ENCODE measurements around the gene NDUFS8. TPM values are rescaled to one million over a fixed set of nuclear protein-coding genes. Genes with fewer than 3 reads are reported as not detected.

The NDUFS8 gene
- total RNA-seq, 1 experiment from 2014 or later = 214 TPM

- no peak for DNase-seq
- Histone ChIP-seq H2BK15ac (ENCODE audit: low read depth, low read length) (no peak overlapping the region), H2BK20ac (ENCODE audit: low read depth, low read length, poor library complexity, severe bottlenecking) (no peak overlapping the region), H3K14ac (ENCODE audit: insufficient read depth, low read length) (no peak overlapping the region), H3K79me1 (ENCODE audit: insufficient read depth, low read depth, low read length, poor library complexity, severe bottlenecking) (no peaks in the 10 kb centered on the region), H2BK12ac (ENCODE audit: insufficient read length, low read depth, low read length) (no peak overlapping the region), H3K9ac (ENCODE audit: extremely low read depth, insufficient read length, low read length) (no peak overlapping the region), H3K79me2 (ENCODE audit: insufficient read depth, low read length) (no peaks in the 10 kb centered on the region), H2BK5ac (ENCODE audit: insufficient read length, low read length) (no peak overlapping the region), H3K27ac (ENCODE audit: insufficient read length, low read depth, low read length) (no peak overlapping the region), H3K56ac (ENCODE audit: insufficient read length, low read depth, low read length) (no peak overlapping the region), H3K4me1 (ENCODE audit: insufficient read depth, low read length) (no peaks in the 10 kb centered on the region; the same call in 1 of the 2 replicates), H3T11ph (ENCODE audit: low read length) (no peak overlapping the region), H3K4me2 (ENCODE audit: insufficient read depth, insufficient read length, low read length) (no peak overlapping the region), H3K27me3 (ENCODE audit: insufficient read depth, low read length) (no peaks in the 10 kb centered on the region), H4K20me1 (ENCODE audit: control insufficient read depth, insufficient read depth, insufficient read length) (no peaks in the 10 kb centered on the region), H3K23me2 (ENCODE audit: insufficient read length, low read depth, low read length, poor library complexity, severe bottlenecking) (peaks cover 4% of the 10 kb centered on the region), H3K4ac (ENCODE audit: low read depth, low read length) (no peak overlapping the region), H3K9me3 (ENCODE audit: control insufficient read depth, low read depth, low read length) (no peaks in the 10 kb centered on the region), H2BK120ac (ENCODE audit: low read depth, low read length, poor library complexity, severe bottlenecking) (no peak overlapping the region), H4K91ac (ENCODE audit: insufficient read length, low read depth, low read length) (no peak overlapping the region), H3K18ac (ENCODE audit: insufficient read length, low read depth, low read length) (no peak overlapping the region), H2AFZ (ENCODE audit: low read length) (no peak overlapping the region), H4K5ac (ENCODE audit: insufficient read length, low read depth, low read length) (no peak overlapping the region), H2AK5ac (ENCODE audit: insufficient read length, low read length) (no peak overlapping the region), H3K23ac (ENCODE audit: insufficient read length, low read depth, low read length) (no peak overlapping the region), H4K8ac (replicated peaks; ENCODE audit: insufficient read length, low read depth, low read length) (no peak overlapping the region)
- H3K4me1 Mint-ChIP-seq = peaks cover 26 to 46% of the 10 kb centered on the region in 2 experiments
- H3K9me3 Mint-ChIP-seq = peaks cover 0 to 5% of the 10 kb centered on the region in 2 experiments; a peak in 1 of 5 replicates
- no peak overlapping the region; a peak in 1 of 7 replicates for H3K27ac Mint-ChIP-seq
- H3K36me3 Mint-ChIP-seq (ENCODE audit: insufficient read depth in 1 of 3, low read depth in 3 of 3) = no peaks in the 10 kb centered on the region; a peak in 1 of 7 replicates
- no peak overlapping the region for H3K4me3 Mint-ChIP-seq
- peaks cover 10% of the 10 kb centered on the region for H3K27me3 Mint-ChIP-seq (ENCODE audit: low read depth)
- WGBS (ENCODE audit: extremely low coverage, insufficient read length, low lambda C conversion rate) = no CpG with 5 or more reads among the region's 7 CpGs
- no peak for TF ChIP-seq CTCF (conservative IDR thresholded peaks at IDR 0.05)
Measured at GRCh38 chr11:68006606-68007166, 23.8 kb upstream of the NDUFS8 start.
